PFSK-1 (cell line): ENCODE measurements around the gene DOC2A.

Source experiments
- POLR2AphosphoS5 ChIP-seq: IDR thresholded peaks from 2 replicates; pipeline ENCODE4 v1.6.1; 2012; ENCODE audit warnings: low read depth, mild to moderate bottlenecking, control low read depth, low read length, moderate library complexity
- SIN3A ChIP-seq: IDR thresholded peaks from 2 replicates; pipeline ENCODE4 v1.6.1; 2012; ENCODE audit warnings: mild to moderate bottlenecking, low read length, moderate library complexity, borderline replicate concordance; ENCODE audit not compliant: insufficient read depth
- TAF1 ChIP-seq: IDR thresholded peaks from 2 replicates; pipeline ENCODE4 v1.6.1; 2012; ENCODE audit warnings: low read length, control low read depth, borderline replicate concordance; ENCODE audit not compliant: insufficient read depth
- TF ChIP-seq, protein P1 (sequence below), 2 experiments: IDR thresholded peaks; 2 replicates each; pipeline versions ENCODE4 v1.6.1 to v1.8.0; 2011 to 2012; ENCODE audit warnings: low read depth in 2 of 2, low read length in 2 of 2, control low read depth in 1 of 2, inconsistent platforms in 1 of 2, mild to moderate bottlenecking in 1 of 2, moderate library complexity in 1 of 2; ENCODE audit not compliant: insufficient read depth in 1 of 2

DNA sequence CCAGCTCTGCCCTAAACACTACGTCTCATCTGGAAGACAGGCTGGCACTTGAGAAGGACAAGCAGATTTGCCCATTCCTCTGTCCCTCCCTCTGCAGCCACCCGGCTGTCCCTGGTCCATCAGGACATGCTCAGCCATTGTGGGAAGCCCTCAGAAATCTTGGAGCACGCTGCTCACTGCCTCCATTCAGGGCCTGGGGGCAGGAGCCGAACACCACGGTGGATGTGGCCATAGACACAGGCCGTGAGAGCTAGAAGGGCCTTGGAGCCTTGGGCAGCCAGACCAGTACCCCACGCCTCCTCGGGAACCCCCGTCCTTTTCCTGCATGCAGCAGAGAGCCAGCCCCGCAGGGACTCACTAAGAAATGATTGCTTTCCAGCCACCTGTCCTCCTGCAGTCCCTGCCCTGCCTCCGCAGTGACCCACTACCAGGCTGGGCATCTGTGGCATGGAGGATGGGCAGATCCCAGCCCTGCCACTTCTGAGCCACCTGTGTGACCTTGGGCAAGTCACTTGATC, 3.4 kb downstream of the DOC2A start:
- TF ChIP-seq TAF1 (no peak), POLR2AphosphoS5 (no peak), SIN3A (no peak)
- TF ChIP-seq, protein P1, sequence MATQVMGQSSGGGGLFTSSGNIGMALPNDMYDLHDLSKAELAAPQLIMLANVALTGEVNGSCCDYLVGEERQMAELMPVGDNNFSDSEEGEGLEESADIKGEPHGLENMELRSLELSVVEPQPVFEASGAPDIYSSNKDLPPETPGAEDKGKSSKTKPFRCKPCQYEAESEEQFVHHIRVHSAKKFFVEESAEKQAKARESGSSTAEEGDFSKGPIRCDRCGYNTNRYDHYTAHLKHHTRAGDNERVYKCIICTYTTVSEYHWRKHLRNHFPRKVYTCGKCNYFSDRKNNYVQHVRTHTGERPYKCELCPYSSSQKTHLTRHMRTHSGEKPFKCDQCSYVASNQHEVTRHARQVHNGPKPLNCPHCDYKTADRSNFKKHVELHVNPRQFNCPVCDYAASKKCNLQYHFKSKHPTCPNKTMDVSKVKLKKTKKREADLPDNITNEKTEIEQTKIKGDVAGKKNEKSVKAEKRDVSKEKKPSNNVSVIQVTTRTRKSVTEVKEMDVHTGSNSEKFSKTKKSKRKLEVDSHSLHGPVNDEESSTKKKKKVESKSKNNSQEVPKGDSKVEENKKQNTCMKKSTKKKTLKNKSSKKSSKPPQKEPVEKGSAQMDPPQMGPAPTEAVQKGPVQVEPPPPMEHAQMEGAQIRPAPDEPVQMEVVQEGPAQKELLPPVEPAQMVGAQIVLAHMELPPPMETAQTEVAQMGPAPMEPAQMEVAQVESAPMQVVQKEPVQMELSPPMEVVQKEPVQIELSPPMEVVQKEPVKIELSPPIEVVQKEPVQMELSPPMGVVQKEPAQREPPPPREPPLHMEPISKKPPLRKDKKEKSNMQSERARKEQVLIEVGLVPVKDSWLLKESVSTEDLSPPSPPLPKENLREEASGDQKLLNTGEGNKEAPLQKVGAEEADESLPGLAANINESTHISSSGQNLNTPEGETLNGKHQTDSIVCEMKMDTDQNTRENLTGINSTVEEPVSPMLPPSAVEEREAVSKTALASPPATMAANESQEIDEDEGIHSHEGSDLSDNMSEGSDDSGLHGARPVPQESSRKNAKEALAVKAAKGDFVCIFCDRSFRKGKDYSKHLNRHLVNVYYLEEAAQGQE (IDR thresholded peaks at IDR 0.05; ENCODE audit: insufficient read depth in 1 of 2, low read depth in 2 of 2, low read length in 2 of 2), result no peak
